MM.1S (cell line): ENCODE results near the gene KIAA0513.

Experiments used
- EZH2 ChIP-seq: fragments of 300-600 bp; sonication (generic); optimal IDR thresholded peaks from 2 replicates; pipeline ENCODE3; 2017; ENCODE audit warnings: low read depth, mild to moderate bottlenecking, antibody characterized with exemption, low read length, mixed read lengths
- TF ChIP-seq, protein P1 (sequence below): fragments of 300-600 bp; sonication (generic); IDR thresholded peaks from 2 replicates; pipeline ENCODE4 v1.5.1; 2016; ENCODE audit warnings: antibody characterized with exemption, low read length, mixed read lengths

DNA sequence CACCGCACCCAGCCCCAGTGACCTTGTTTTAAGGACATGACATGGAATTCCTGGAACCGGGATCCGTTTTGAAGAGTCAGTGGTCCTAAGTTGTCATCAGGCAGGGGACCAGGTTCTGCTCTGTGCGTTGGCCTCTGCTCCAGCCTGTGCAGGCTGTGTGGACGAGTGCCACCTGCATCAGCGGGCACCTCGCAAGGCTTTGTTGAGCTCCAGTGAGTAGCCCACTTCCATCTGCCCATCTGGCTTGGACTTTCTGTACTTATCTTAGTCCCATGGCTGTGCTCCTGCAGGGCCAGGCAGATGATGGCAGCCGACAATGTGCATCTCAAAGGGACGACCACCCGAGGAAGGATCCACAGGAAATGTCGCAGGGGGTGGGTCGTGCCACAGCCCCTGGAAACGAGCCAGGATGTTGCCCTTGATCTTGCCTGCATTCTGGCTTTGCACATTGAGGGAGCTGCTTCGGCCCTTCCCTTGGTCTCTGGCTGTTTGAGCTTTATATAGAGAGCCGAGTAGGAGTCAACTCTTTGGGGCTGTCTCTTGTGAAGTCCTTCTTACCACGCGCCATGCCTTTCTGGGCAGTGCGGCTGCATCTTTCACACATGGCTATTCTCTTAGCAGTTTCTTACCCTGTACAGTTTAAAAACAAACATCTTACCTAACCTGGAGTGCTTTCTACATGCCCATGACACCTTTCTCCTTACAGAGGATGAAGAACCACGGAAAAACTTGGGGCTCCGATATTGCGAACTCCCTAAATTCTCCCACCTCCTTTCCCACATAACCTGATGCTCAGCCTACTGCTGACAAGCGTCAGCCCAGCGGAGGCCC lies 18.3 kb downstream of the KIAA0513 start:
- no peak for TF ChIP-seq EZH2
- TF ChIP-seq, protein P1, sequence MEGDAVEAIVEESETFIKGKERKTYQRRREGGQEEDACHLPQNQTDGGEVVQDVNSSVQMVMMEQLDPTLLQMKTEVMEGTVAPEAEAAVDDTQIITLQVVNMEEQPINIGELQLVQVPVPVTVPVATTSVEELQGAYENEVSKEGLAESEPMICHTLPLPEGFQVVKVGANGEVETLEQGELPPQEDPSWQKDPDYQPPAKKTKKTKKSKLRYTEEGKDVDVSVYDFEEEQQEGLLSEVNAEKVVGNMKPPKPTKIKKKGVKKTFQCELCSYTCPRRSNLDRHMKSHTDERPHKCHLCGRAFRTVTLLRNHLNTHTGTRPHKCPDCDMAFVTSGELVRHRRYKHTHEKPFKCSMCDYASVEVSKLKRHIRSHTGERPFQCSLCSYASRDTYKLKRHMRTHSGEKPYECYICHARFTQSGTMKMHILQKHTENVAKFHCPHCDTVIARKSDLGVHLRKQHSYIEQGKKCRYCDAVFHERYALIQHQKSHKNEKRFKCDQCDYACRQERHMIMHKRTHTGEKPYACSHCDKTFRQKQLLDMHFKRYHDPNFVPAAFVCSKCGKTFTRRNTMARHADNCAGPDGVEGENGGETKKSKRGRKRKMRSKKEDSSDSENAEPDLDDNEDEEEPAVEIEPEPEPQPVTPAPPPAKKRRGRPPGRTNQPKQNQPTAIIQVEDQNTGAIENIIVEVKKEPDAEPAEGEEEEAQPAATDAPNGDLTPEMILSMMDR: no peak
